Stimulated activated CD8-positive, alpha-beta memory T cell treated with anti-CD3 and anti-CD28 coated beads, Interleukin-15, amount 100 ng/mL, for 4 hours (primary cell): ENCODE measurements around the gene MAP3K10.

Source experiments
- DNase-seq, 2 donors: peaks; one replicate each; pipeline ENCODE4 v3.0.0-alpha.2; 2020; ENCODE audit warnings: low read depth in 2 of 2

The MAP3K10 gene

GRCh38 chr19:40233811-40234389 lies 42.7 kb downstream of the MAP3K10 start:
- no peak for DNase-seq

- no peak for DNase-seq
Measured at GRCh38 chr19:40234429-40235237, 43.4 kb downstream of the MAP3K10 start.

GRCh38 chr19:40235238-40236025 lies 44.2 kb downstream of the MAP3K10 start:
- no peak for DNase-seq

- DNase-seq: no peak
Measured at GRCh38 chr19:40236026-40236355, 44.8 kb downstream of the MAP3K10 start.

- no peak for DNase-seq
Measured at GRCh38 chr19:40236366-40236765, 45.1 kb downstream of the MAP3K10 start.

- no peak for DNase-seq
Measured at GRCh38 chr19:40237791-40238190, 46.6 kb downstream of the MAP3K10 start.

GRCh38 chr19:40238775-40239174 lies 47.5 kb downstream of the MAP3K10 start:
- DNase-seq: no peak

- DNase-seq: no peak
Measured at GRCh38 chr19:40239415-40240226, 48.4 kb downstream of the MAP3K10 start.

GRCh38 chr19:40240332-40240731 lies 49.1 kb downstream of the MAP3K10 start:
- DNase-seq: no peak

GRCh38 chr19:40241125-40241808 lies 50.0 kb downstream of the MAP3K10 start:
- DNase-seq: no peak

- DNase-seq: no peak
Measured at GRCh38 chr19:40241809-40242384, 50.7 kb downstream of the MAP3K10 start.

GRCh38 chr19:40242480-40242879 lies 51.3 kb downstream of the MAP3K10 start:
- DNase-seq: no peak

GRCh38 chr19:40243181-40243580 lies 52.0 kb downstream of the MAP3K10 start:
- no peak for DNase-seq

- DNase-seq: no peak
Measured at GRCh38 chr19:40244579-40245317, 53.5 kb downstream of the MAP3K10 start.

- no peak for DNase-seq
Measured at GRCh38 chr19:40245506-40246128, 54.4 kb downstream of the MAP3K10 start.

GRCh38 chr19:40246292-40247073 lies 55.3 kb downstream of the MAP3K10 start:
- DNase-seq: no peak

GRCh38 chr19:40247178-40247577 lies 56.0 kb downstream of the MAP3K10 start:
- no peak for DNase-seq

GRCh38 chr19:40247735-40248262 lies 56.6 kb downstream of the MAP3K10 start:
- no peak for DNase-seq

GRCh38 chr19:40249201-40249600 lies 58.0 kb downstream of the MAP3K10 start:
- DNase-seq: no peak
